Lower leg skin (tissue), 3 donors: ENCODE data around the gene PRSS38.

Experiments
- CTCF ChIP-seq, 3 donors: fragments of 450-650 bp; IDR thresholded peaks; one replicate each; pipeline ENCODE4 v1.5.1; 2016; ENCODE audit warnings: antibody characterized with exemption in 3 of 3, mild to moderate bottlenecking in 3 of 3, moderate library complexity in 2 of 3
- POLR2A ChIP-seq, 2 donors: fragments of 450-650 bp; IDR thresholded peaks; one replicate each; pipeline ENCODE4 v1.6.1; 2016 to 2017; ENCODE audit warnings: antibody characterized with exemption in 2 of 2, mild to moderate bottlenecking in 1 of 2, moderate library complexity in 1 of 2

DNA sequence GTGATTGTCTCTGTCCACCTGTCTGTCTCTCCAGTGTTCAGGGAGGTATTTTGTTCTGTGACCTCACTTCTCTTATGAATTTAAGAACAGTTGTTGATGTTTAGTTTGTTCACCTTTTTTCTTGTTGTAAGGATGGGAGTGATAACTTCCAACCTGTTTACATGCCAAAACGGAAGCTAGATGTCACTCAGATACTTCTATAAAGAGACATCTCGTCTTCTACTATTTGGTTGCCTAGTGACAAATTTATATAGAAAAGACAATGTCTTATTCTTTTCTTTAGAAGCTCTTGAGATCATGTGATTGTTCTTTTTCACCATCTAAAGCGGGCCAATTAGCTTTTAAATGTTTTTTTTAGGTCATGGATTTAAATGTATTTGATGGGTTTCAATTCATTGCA lies 33.8 kb downstream of the PRSS38 start:
- TF ChIP-seq CTCF (IDR thresholded peaks at IDR 0.05) (no peak), POLR2A (IDR thresholded peaks at IDR 0.05) (no peak)
